Uterus (tissue), 4 donors: ENCODE measurements around the gene SPDEF. TPM values are rescaled to one million over a fixed set of nuclear protein-coding genes. Genes with fewer than 3 reads are reported as not detected.

Experiments
- DNase-seq, 2 donors: peaks; one replicate each; pipeline ENCODE4 v3.0.0-alpha.2; 2019 to 2020
- H3K27ac ChIP-seq, 2 donors: fragments of 200-600 bp; sonication (generic); 1 replicate in 1 of 2; 2 replicates in 1 of 2; pipeline ENCODE4 v1.5.1; 2016 to 2018
- H3K27me3 ChIP-seq, 2 donors: fragments of 200-600 bp; sonication (generic); one replicate each; pipeline ENCODE4 v1.5.1; 2018 to 2019; ENCODE audit warnings: control low read depth in 1 of 2
- H3K36me3 ChIP-seq, 2 donors: fragments of 200-600 bp; sonication (generic); one replicate each; pipeline ENCODE4 v1.5.1; 2019; ENCODE audit warnings: control low read depth in 1 of 2
- H3K4me1 ChIP-seq, 2 donors: fragments of 200-600 bp; sonication (generic); one replicate each; pipeline ENCODE4 v1.5.1; 2018 to 2019; ENCODE audit warnings: control low read depth in 1 of 2
- H3K4me3 ChIP-seq, 2 donors: fragments of 200-600 bp; sonication (generic); 1 replicate in 1 of 2; 2 replicates in 1 of 2; pipeline ENCODE4 v1.5.1; 2018 to 2019; ENCODE audit warnings: mild to moderate bottlenecking in 1 of 2
- H3K9me3 ChIP-seq, 2 donors: fragments of 200-600 bp; sonication (generic); one replicate each; pipeline ENCODE4 v1.5.1; 2019; ENCODE audit warnings: control low read depth in 1 of 2
- CTCF ChIP-seq, 4 experiments: fragments of 200-600 bp in 2 of 4; fragments of 450-650 bp in 2 of 4; sonication (generic) in 2 of 4; IDR thresholded peaks; one replicate each; pipeline ENCODE4 v1.5.1; 2016 to 2019; ENCODE audit warnings: antibody characterized with exemption in 4 of 4, mild to moderate bottlenecking in 2 of 4, moderate library complexity in 1 of 4
- POLR2A ChIP-seq, 2 donors: fragments of 450-650 bp; IDR thresholded peaks; one replicate each; pipeline ENCODE4 v1.6.1; 2016; ENCODE audit warnings: antibody characterized with exemption in 2 of 2, mild to moderate bottlenecking in 1 of 2, moderate library complexity in 1 of 2
- intact Hi-C: fragments of 100-400 bp; cut with DNase I; formaldehyde crosslinking; loops from one replicate; pipeline ENCODE4 v1.15.1; 2023; ENCODE audit warnings: low total_unique reads
- total RNA-seq, 4 donors: library from RNA; depleted of rRNA in 3 of 4; stranded (reverse); fragments of >200 nt in 3 of 4; gene quantifications; one replicate each; pipeline versions ENCODE4 v1.1.0 to v1.2.4, GENCODE V29; 2014 to 2023
- donor health status: DM: yes; HTN: yes; CAD: no.

SPDEF gene
- total RNA-seq, 4 donors from 2014 or later = 0.52 to 1.5 TPM; not detected in 2

DNA sequence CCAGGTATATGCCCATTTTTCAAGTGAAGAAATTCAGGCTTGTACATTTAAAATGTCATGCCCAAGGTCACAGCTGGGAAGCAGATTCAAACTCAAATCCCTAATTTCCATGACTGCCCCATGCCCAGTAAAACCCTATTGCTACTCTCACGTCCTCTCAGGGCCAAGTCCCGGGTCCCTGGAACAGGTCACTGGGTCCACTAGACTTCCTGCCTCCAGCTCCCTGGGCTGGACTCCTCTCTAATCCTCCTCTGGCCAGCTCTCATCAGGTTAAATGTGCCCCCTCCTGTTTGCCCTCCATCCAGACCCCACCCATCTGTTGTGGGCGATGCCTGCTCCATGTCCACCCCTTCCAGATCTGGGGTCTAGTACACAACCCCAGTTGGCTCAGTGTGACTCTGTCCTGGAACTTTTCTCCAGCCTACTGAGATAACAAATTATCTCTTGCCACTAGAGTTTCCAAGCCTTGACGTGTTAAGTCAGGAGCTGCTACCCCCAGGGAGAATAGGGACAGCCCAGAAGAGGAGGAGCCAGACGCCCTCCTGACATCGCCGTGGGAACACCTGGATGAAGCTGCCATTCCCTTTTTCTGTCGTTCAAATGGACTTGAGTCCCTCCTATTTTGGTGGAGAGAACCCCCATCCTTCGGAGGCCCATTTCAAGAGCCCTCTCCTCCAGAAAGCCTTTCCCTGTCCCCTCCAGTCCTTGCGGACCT, 3.7 kb upstream of the SPDEF start:
- TF ChIP-seq POLR2A (IDR thresholded peaks at IDR 0.05) (no peak), CTCF (IDR thresholded peaks at IDR 0.05) (no peak)
- Histone ChIP-seq H3K4me3 (no peak overlapping the region), H3K9me3 (no peaks in the 10 kb centered on the region), H3K27me3 (no peaks in the 10 kb centered on the region), H3K4me1 (no peaks in the 10 kb centered on the region), H3K36me3 (no peaks in the 10 kb centered on the region), H3K27ac (no peak overlapping the region)
- no peak for DNase-seq
- intact Hi-C loops = no loop called here

- no peaks in the 10 kb centered on the region for H3K27me3 ChIP-seq
- H3K4me1 ChIP-seq = no peaks in the 10 kb centered on the region
- H3K4me3 ChIP-seq = no peak overlapping the region
- intact Hi-C loops = no loop called here
- DNase-seq = no peak
- no peaks in the 10 kb centered on the region for H3K9me3 ChIP-seq
- H3K27ac ChIP-seq = no peak overlapping the region
- no peaks in the 10 kb centered on the region for H3K36me3 ChIP-seq
- no peak for TF ChIP-seq POLR2A (IDR thresholded peaks at IDR 0.05)
- TF ChIP-seq CTCF (IDR thresholded peaks at IDR 0.05) = no peak
Measured at GRCh38 chr6:34558172-34558714, 2.1 kb upstream of the SPDEF start.

- intact Hi-C loops = no loop called here
- H3K4me3 ChIP-seq = no peak overlapping the region
- H3K9me3 ChIP-seq = no peaks in the 10 kb centered on the region
- H3K27ac ChIP-seq = no peak overlapping the region
- no peaks in the 10 kb centered on the region for H3K36me3 ChIP-seq
- H3K27me3 ChIP-seq = no peaks in the 10 kb centered on the region
- DNase-seq = no peak
- no peaks in the 10 kb centered on the region for H3K4me1 ChIP-seq
- TF ChIP-seq CTCF (IDR thresholded peaks at IDR 0.05) (no peak), POLR2A (IDR thresholded peaks at IDR 0.05) (no peak)
Measured at GRCh38 chr6:34557228-34557627, 1.1 kb upstream of the SPDEF start.

- no peaks in the 10 kb centered on the region for H3K27me3 ChIP-seq
- no peak overlapping the region for H3K4me3 ChIP-seq
- no peak overlapping the region for H3K27ac ChIP-seq
- intact Hi-C loops = no loop called here
- no peaks in the 10 kb centered on the region for H3K9me3 ChIP-seq
- TF ChIP-seq POLR2A (IDR thresholded peaks at IDR 0.05) = no peak
- no peak for TF ChIP-seq CTCF (IDR thresholded peaks at IDR 0.05)
- DNase-seq = no peak
- no peaks in the 10 kb centered on the region for H3K4me1 ChIP-seq
- no peaks in the 10 kb centered on the region for H3K36me3 ChIP-seq
Measured at GRCh38 chr6:34556493-34556892, 364 bp upstream of the SPDEF start.

DNA sequence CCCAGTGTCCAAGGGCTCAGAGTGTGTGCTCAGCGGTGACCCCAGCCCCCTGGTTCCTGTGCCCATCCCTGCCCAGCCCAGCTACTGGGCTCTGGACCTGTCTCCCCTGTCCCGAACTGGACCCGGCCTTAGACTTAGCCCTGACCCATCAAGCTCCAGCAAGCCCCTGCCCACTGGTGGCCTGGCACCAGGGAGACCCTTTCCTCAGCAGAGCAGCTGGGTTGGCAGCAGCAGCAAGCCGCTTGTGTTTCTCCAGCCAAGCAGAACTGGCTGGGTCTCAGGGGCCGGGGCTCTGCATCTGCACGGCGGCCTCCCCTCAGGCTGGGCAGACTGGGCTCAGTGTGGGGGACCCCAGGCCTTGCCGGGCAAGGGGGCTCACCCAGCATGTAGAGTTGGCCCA, 801 bp downstream of the SPDEF start:
- Histone ChIP-seq H3K4me3 (no peak overlapping the region), H3K36me3 (no peaks in the 10 kb centered on the region), H3K27me3 (no peaks in the 10 kb centered on the region), H3K9me3 (no peaks in the 10 kb centered on the region), H3K27ac (no peak overlapping the region), H3K4me1 (no peaks in the 10 kb centered on the region)
- intact Hi-C loops = no loop called here
- no peak for DNase-seq
- no peak for TF ChIP-seq POLR2A (IDR thresholded peaks at IDR 0.05)
- no peak for TF ChIP-seq CTCF (IDR thresholded peaks at IDR 0.05)
